ENCODE data around the gene HOPX.

DNA sequence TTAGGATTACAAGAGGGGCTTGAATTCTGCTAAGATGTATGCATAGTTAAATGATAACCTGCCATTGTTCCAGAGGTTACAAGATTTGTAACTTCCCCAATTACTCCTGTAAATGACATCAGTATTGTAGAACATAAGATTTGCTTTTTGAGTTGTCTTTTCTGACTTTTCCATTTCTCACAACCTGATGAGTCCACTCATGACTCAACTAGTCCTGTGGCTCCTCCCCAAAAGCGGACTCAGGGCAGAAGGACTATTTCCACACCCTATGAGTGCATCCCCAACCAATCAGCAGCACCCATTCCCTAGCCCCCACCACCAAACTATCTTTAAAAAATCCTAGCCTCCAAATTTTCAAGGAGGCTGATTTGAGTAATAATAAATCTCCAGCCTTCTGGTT lies 54.7 kb downstream of the HOPX start:
- TF ChIP-seq EZH2 (IDR thresholded peaks at IDR 0.05; ENCODE audit: low read depth), result no peak
- no peak for TF ChIP-seq CTCF (conservative IDR thresholded peaks at IDR 0.05)

Data from PC-9 (cell line).